BLaER1 (cell line): Measurements from ENCODE around the gene SLC49A4.

Source experiments
- H3K27ac ChIP-seq: shearing (Covaris generic); formaldehyde crosslinking; 2 replicates; pipeline ENCODE4 v1.8.1; 2022
- H3K27me3 ChIP-seq: shearing (Covaris generic); formaldehyde crosslinking; 2 replicates; pipeline ENCODE4 v1.8.1; 2022
- H3K36me3 ChIP-seq: shearing (Covaris generic); formaldehyde crosslinking; 2 replicates; pipeline ENCODE4 v1.8.1; 2022
- H3K4me1 ChIP-seq: shearing (Covaris generic); formaldehyde crosslinking; 2 replicates; pipeline ENCODE4 v1.8.1; 2022
- H3K4me2 ChIP-seq: shearing (Covaris generic); formaldehyde crosslinking; 2 replicates; pipeline ENCODE4 v1.8.1; 2022
- H3K4me3 ChIP-seq: shearing (Covaris generic); formaldehyde crosslinking; 2 replicates; pipeline ENCODE4 v1.8.1; 2022
- H3K9ac ChIP-seq: shearing (Covaris generic); formaldehyde crosslinking; 2 replicates; pipeline ENCODE4 v1.8.1; 2022
- H3K9me3 ChIP-seq: shearing (Covaris generic); formaldehyde crosslinking; 2 replicates; pipeline ENCODE4 v1.8.1; 2022
- H4K20me1 ChIP-seq: shearing (Covaris generic); formaldehyde crosslinking; 2 replicates; pipeline ENCODE4 v1.8.1; 2022
- Cebpa-rat ChIP-seq: shearing (Covaris generic); IDR thresholded peaks from 2 replicates; pipeline ENCODE4 v1.8.1; 2022

SLC49A4 gene

GRCh38 chr3:122880173-122880572 is 85.3 kb downstream of the SLC49A4 start:
- Histone ChIP-seq H3K27ac (no peak overlapping the region), H3K9ac (no peak overlapping the region), H3K4me2 (no peak overlapping the region), H4K20me1 (no peaks in the 10 kb centered on the region), H3K27me3 (no peaks in the 10 kb centered on the region), H3K9me3 (no peaks in the 10 kb centered on the region), H3K4me3 (no peak overlapping the region), H3K36me3 (no peaks in the 10 kb centered on the region), H3K4me1 (peaks cover 15% of the 10 kb centered on the region)
- TF ChIP-seq Cebpa-rat: no peak

- H3K9ac ChIP-seq: no peak overlapping the region
- no peak overlapping the region for H3K4me3 ChIP-seq
- no peaks in the 10 kb centered on the region for H3K27me3 ChIP-seq
- no peaks in the 10 kb centered on the region for H3K9me3 ChIP-seq
- no peaks in the 10 kb centered on the region for H3K36me3 ChIP-seq
- peaks cover 11% of the 10 kb centered on the region for H3K4me1 ChIP-seq
- no peak overlapping the region for H3K27ac ChIP-seq
- no peaks in the 10 kb centered on the region for H4K20me1 ChIP-seq
- no peak for TF ChIP-seq Cebpa-rat
- no peak overlapping the region for H3K4me2 ChIP-seq
Measured at GRCh38 chr3:122880624-122881023, 85.8 kb downstream of the SLC49A4 start.

- H3K4me1 ChIP-seq: peaks cover 16% of the 10 kb centered on the region
- TF ChIP-seq Cebpa-rat: no peak
- no peak overlapping the region for H3K4me2 ChIP-seq
- no peaks in the 10 kb centered on the region for H3K27me3 ChIP-seq
- H3K27ac ChIP-seq: no peak overlapping the region
- H3K36me3 ChIP-seq: no peaks in the 10 kb centered on the region
- no peak overlapping the region for H3K9ac ChIP-seq
- H3K4me3 ChIP-seq: no peak overlapping the region
- no peaks in the 10 kb centered on the region for H3K9me3 ChIP-seq
- H4K20me1 ChIP-seq: no peaks in the 10 kb centered on the region
Measured at GRCh38 chr3:122882361-122882947, 87.6 kb downstream of the SLC49A4 start.

- Histone ChIP-seq H3K27ac (no peak overlapping the region), H3K27me3 (no peaks in the 10 kb centered on the region), H3K4me2 (peak overlapping the region; percentile 57), H3K9ac (no peak overlapping the region), H3K9me3 (no peaks in the 10 kb centered on the region), H3K4me3 (no peak overlapping the region), H3K4me1 (peaks cover 44% of the 10 kb centered on the region), H3K36me3 (no peaks in the 10 kb centered on the region), H4K20me1 (no peaks in the 10 kb centered on the region)
- TF ChIP-seq Cebpa-rat: no peak
Measured at GRCh38 chr3:122886251-122886650, 91.4 kb downstream of the SLC49A4 start.

GRCh38 chr3:122886946-122887345 is 92.1 kb downstream of the SLC49A4 start:
- no peak overlapping the region for H3K27ac ChIP-seq
- peak overlapping the region; percentile 57 for H3K4me2 ChIP-seq
- H3K9ac ChIP-seq: no peak overlapping the region
- H3K9me3 ChIP-seq: no peaks in the 10 kb centered on the region
- TF ChIP-seq Cebpa-rat: no peak
- H4K20me1 ChIP-seq: no peaks in the 10 kb centered on the region
- H3K4me3 ChIP-seq: no peak overlapping the region
- H3K4me1 ChIP-seq: peaks cover 44% of the 10 kb centered on the region
- no peaks in the 10 kb centered on the region for H3K36me3 ChIP-seq
- H3K27me3 ChIP-seq: no peaks in the 10 kb centered on the region

GRCh38 chr3:122890077-122890719 is 95.3 kb downstream of the SLC49A4 start:
- H3K9ac ChIP-seq: no peak overlapping the region
- H3K27me3 ChIP-seq: no peaks in the 10 kb centered on the region
- no peaks in the 10 kb centered on the region for H3K9me3 ChIP-seq
- no peak for TF ChIP-seq Cebpa-rat
- H4K20me1 ChIP-seq: no peaks in the 10 kb centered on the region
- peaks cover 44% of the 10 kb centered on the region for H3K4me1 ChIP-seq
- peak overlapping the region; percentile 68 for H3K4me2 ChIP-seq
- no peak overlapping the region; the same call in 1 of the 2 replicates for H3K27ac ChIP-seq
- H3K4me3 ChIP-seq: no peak overlapping the region
- H3K36me3 ChIP-seq: no peaks in the 10 kb centered on the region

GRCh38 chr3:122890720-122891220 is 95.9 kb downstream of the SLC49A4 start:
- no peak for TF ChIP-seq Cebpa-rat
- Histone ChIP-seq H3K4me2 (peak overlapping the region; percentile 68), H3K27me3 (no peaks in the 10 kb centered on the region), H3K4me3 (no peak overlapping the region), H3K9me3 (no peaks in the 10 kb centered on the region), H4K20me1 (no peaks in the 10 kb centered on the region), H3K27ac (no peak overlapping the region; the same call in 1 of the 2 replicates), H3K4me1 (peaks cover 44% of the 10 kb centered on the region), H3K36me3 (no peaks in the 10 kb centered on the region), H3K9ac (no peak overlapping the region)

- no peak for TF ChIP-seq Cebpa-rat
- Histone ChIP-seq H3K9ac (no peak overlapping the region), H3K4me3 (no peak overlapping the region), H3K4me1 (peaks cover 29% of the 10 kb centered on the region), H3K27ac (no peak overlapping the region), H3K36me3 (no peaks in the 10 kb centered on the region), H3K27me3 (no peaks in the 10 kb centered on the region), H3K4me2 (no peak overlapping the region), H4K20me1 (no peaks in the 10 kb centered on the region), H3K9me3 (no peaks in the 10 kb centered on the region)
Measured at GRCh38 chr3:122892118-122892960, 97.5 kb downstream of the SLC49A4 start.

- H3K27ac ChIP-seq: no peak overlapping the region
Measured at GRCh38 chr3:122893282-122893681, 98.4 kb downstream of the SLC49A4 start.

More at GRCh38 chr3:122893282-122893681, 98.4 kb downstream of the SLC49A4 start:
- no peak overlapping the region for H3K9ac ChIP-seq
- no peaks in the 10 kb centered on the region for H3K36me3 ChIP-seq
- H4K20me1 ChIP-seq: no peaks in the 10 kb centered on the region
- no peak overlapping the region for H3K4me3 ChIP-seq
- no peak overlapping the region for H3K4me2 ChIP-seq
- peaks cover 24% of the 10 kb centered on the region for H3K4me1 ChIP-seq
- no peaks in the 10 kb centered on the region for H3K27me3 ChIP-seq
- no peaks in the 10 kb centered on the region for H3K9me3 ChIP-seq
- no peak for TF ChIP-seq Cebpa-rat
